ENCODE data around the gene EIF4E2.

EIF4E2 gene

GRCh38 chr2:232550354-232551249, at the start of gene EIF4E2, which contains the start of gene TIGD1:
TSS of gene EIF4E2 (plus strand) at chr2:232550689. CDS start at chr2:232550725, 36 bp downstream.
TSS of gene TIGD1 (minus strand) at chr2:232550557. CDS start at chr2:232549882, 675 bp downstream.
- peak; percentile 90 for DNase-seq

GRCh38 chr2:232501331-232501771, 49.1 kb upstream of the EIF4E2 start:
- no peak for DNase-seq

- DNase-seq, result no peak
Measured at GRCh38 chr2:232501794-232502390, 48.6 kb upstream of the EIF4E2 start.

GRCh38 chr2:232502511-232502910, 48.0 kb upstream of the EIF4E2 start:
- DNase-seq, result no peak

GRCh38 chr2:232502911-232503808, 47.3 kb upstream of the EIF4E2 start:
- DNase-seq, result no peak

GRCh38 chr2:232503809-232504323, 46.6 kb upstream of the EIF4E2 start:
- DNase-seq, result no peak

GRCh38 chr2:232504438-232504837, 46.1 kb upstream of the EIF4E2 start:
- DNase-seq, result no peak

GRCh38 chr2:232505856-232506255, 44.6 kb upstream of the EIF4E2 start:
- DNase-seq, result no peak

- no peak for DNase-seq
Measured at GRCh38 chr2:232506709-232507108, 43.8 kb upstream of the EIF4E2 start.

GRCh38 chr2:232508251-232508650, 42.2 kb upstream of the EIF4E2 start:
- no peak for DNase-seq

GRCh38 chr2:232511336-232511890, 39.1 kb upstream of the EIF4E2 start:
- DNase-seq, result no peak

- no peak for DNase-seq
Measured at GRCh38 chr2:232512602-232513001, 37.9 kb upstream of the EIF4E2 start.

GRCh38 chr2:232513353-232513752, 37.1 kb upstream of the EIF4E2 start:
- DNase-seq, result no peak

GRCh38 chr2:232515639-232516038, 34.9 kb upstream of the EIF4E2 start:
- DNase-seq, result no peak

- DNase-seq, result no peak
Measured at GRCh38 chr2:232516551-232516950, 33.9 kb upstream of the EIF4E2 start.

- DNase-seq, result no peak
Measured at GRCh38 chr2:232518844-232519243, 31.6 kb upstream of the EIF4E2 start.

GRCh38 chr2:232519581-232520438, 30.7 kb upstream of the EIF4E2 start, which contains the start of gene PRSS56:
TSS of gene PRSS56 (plus strand) at chr2:232520388. CDS start at chr2:232520599, 211 bp downstream.
- DNase-seq, result no peak

- no peak for DNase-seq
Measured at GRCh38 chr2:232520489-232520888, 30.0 kb upstream of the EIF4E2 start.

GRCh38 chr2:232521098-232521497, 29.4 kb upstream of the EIF4E2 start:
- DNase-seq, result no peak

- DNase-seq, result peak; percentile 28
Measured at GRCh38 chr2:232521959-232522622, 28.4 kb upstream of the EIF4E2 start.

Measured in CD4-positive, alpha-beta T cell treated with Interleukin-4 for 4 hours (primary cell).